CD4-positive, CD25-positive, alpha-beta regulatory T cell (primary cell): ENCODE results near the gene ZNF324. TPM values are rescaled to one million over a fixed set of nuclear protein-coding genes. Genes with fewer than 3 reads are reported as not detected.
"Not testable (repeated sequence)": the region's sequence is repeated elsewhere in the genome, so short reads cannot be mapped to it uniquely, and the experiment has no call there.

Source experiments
- ATAC-seq, 2 donors: fragments of 150-1000 bp; cut with Tn5 transposase; one replicate each; pipeline ENCODE4 v1.10.0; 2021; ENCODE audit warnings: low read depth in 2 of 2, moderate number of reproducible peaks in 2 of 2, moderate library complexity in 1 of 2
- DNase-seq, 3 donors: peaks; one replicate each; pipeline versions ENCODE4 v3.0.0 to v3.0.0-alpha.2; 2012 to 2022; ENCODE audit warnings: mixed read lengths in 1 of 3
- H3K27ac ChIP-seq: one replicate; pipeline ENCODE4 v1.7.0; 2013; ENCODE audit warnings: mild to moderate bottlenecking, low read length; ENCODE audit not compliant: insufficient read depth, poor library complexity, severe bottlenecking
- H3K27me3 ChIP-seq: one replicate; pipeline ENCODE4 v1.7.0; 2013; ENCODE audit warnings: low read length; ENCODE audit not compliant: control insufficient read depth, insufficient read depth
- H3K36me3 ChIP-seq: one replicate; pipeline ENCODE4 v1.7.0; 2013; ENCODE audit warnings: mild to moderate bottlenecking, low read length, moderate library complexity; ENCODE audit not compliant: control insufficient read depth, insufficient read depth
- H3K4me1 ChIP-seq: 2 replicates; pipeline ENCODE4 v1.7.0; 2013; ENCODE audit warnings: mild to moderate bottlenecking, low read length; ENCODE audit not compliant: insufficient read depth, control insufficient read depth, poor library complexity, severe bottlenecking
- H3K4me3 ChIP-seq: one replicate; pipeline ENCODE4 v1.7.0; 2013; ENCODE audit warnings: low read depth, mild to moderate bottlenecking, low read length, moderate library complexity
- H3K9me3 ChIP-seq, 2 experiments: 1 replicate in 1 of 2; 2 replicates in 1 of 2; pipeline ENCODE4 v1.7.0; 2013; ENCODE audit warnings: low read length in 2 of 2, mild to moderate bottlenecking in 1 of 2, moderate library complexity in 1 of 2; ENCODE audit not compliant: control insufficient read depth in 2 of 2
- H3K27ac Mint-ChIP-seq, 3 donors: one replicate each; pipeline ENCODE4 v1.8.0; 2020 to 2022; ENCODE audit warnings: mild to moderate bottlenecking in 3 of 3, mixed read lengths in 3 of 3, moderate library complexity in 2 of 3
- H3K27me3 Mint-ChIP-seq: one replicate; pipeline ENCODE4 v1.8.0; 2022; ENCODE audit warnings: mild to moderate bottlenecking, mixed read lengths
- H3K36me3 Mint-ChIP-seq: one replicate; pipeline ENCODE4 v1.8.0; 2020; ENCODE audit warnings: mixed read lengths
- H3K4me1 Mint-ChIP-seq, 4 donors: one replicate each; pipeline ENCODE4 v1.8.0; 2020 to 2022; ENCODE audit warnings: mixed read lengths in 4 of 4, mild to moderate bottlenecking in 1 of 4
- H3K4me3 Mint-ChIP-seq, 4 donors: one replicate each; pipeline ENCODE4 v1.8.0; 2020 to 2022; ENCODE audit warnings: mild to moderate bottlenecking in 4 of 4, mixed read lengths in 4 of 4, moderate library complexity in 3 of 4
- H3K9me3 Mint-ChIP-seq, 7 donors: one replicate each; pipeline ENCODE4 v1.8.0; 2020 to 2022; ENCODE audit warnings: mixed read lengths in 7 of 7, mild to moderate bottlenecking in 3 of 7, moderate library complexity in 2 of 7
- polyA plus RNA-seq, 4 donors: library from polyadenylated mRNA; unstranded; fragments of 300-500 nt; fragmentation: Illumina TruSeq; gene quantifications; one replicate each; pipeline ENCODE4 v1.2.3, GENCODE V29; 2021
- total RNA-seq: library from RNA; stranded (reverse); gene quantifications from one replicate; pipeline ENCODE4 v1.2.3, GENCODE V29; 2022

The ZNF324 gene
- 15.1 TPM for total RNA-seq
- 10 to 100 TPM in 2 of 4 donors, 1 to 10 TPM in 2; 5.3 to 12.7 (median 10.2) TPM for polyA plus RNA-seq

- Mint-ChIP-seq H3K27me3 (peaks cover 11% of the 10 kb centered on the region), H3K27ac (peak within 1 kb of the TSS; percentile 75 to 85 (median 83)), H3K9me3 (no peaks in the 10 kb centered on the region), H3K4me1 (peaks cover 0 to 26% (median 12%) of the 10 kb centered on the region in 4 donors), H3K4me3 (peak within 1 kb of the TSS; percentile 88 to 95 (median 90)), H3K36me3 (peaks cover 5% of the 10 kb centered on the region)
- peak within 1 kb of the TSS; percentile 85 for H3K27ac ChIP-seq
- ATAC-seq (peak; percentile 98), DNase-seq (peak; percentile 96 to 97 (median 97))
- peaks cover 2% of the 10 kb centered on the region for H3K27me3 ChIP-seq
- peaks cover 18% of the 10 kb centered on the region for H3K4me1 ChIP-seq
- no peaks in the 10 kb centered on the region for H3K9me3 ChIP-seq
- H3K4me3 ChIP-seq: peak within 1 kb of the TSS; percentile 71
- H3K36me3 ChIP-seq: peaks cover 7% of the 10 kb centered on the region
These were observed at the start of gene ZNF324 for GRCh38 chr19:58466760-58467589. TSS of gene ZNF324 (plus strand) at chr19:58467080. CDS start at chr19:58469186, 2,106 bp downstream.

- Mint-ChIP-seq H3K9me3 (peaks cover 0 to 39% (median 27%) of the 10 kb centered on the region in 7 donors), H3K36me3 (peaks cover 13% of the 10 kb centered on the region), H3K27me3 (no peaks in the 10 kb centered on the region), H3K4me3 (no peak overlapping the region), H3K27ac (no peak overlapping the region), H3K4me1 (no peaks in the 10 kb centered on the region)
- Histone ChIP-seq H3K4me1 (no peaks in the 10 kb centered on the region), H3K4me3 (no peak overlapping the region), H3K9me3 (peaks cover 48 to 60% of the 10 kb centered on the region in 2 experiments), H3K27ac (no peak overlapping the region), H3K36me3 (no peaks in the 10 kb centered on the region), H3K27me3 (no peaks in the 10 kb centered on the region)
- ATAC-seq: no peak
- DNase-seq: no peak
These were observed 38.3 kb upstream of the ZNF324 start for GRCh38 chr19:58428617-58429016.

- DNase-seq (no peak), ATAC-seq (no peak)
- H3K27me3 Mint-ChIP-seq: no peaks in the 10 kb centered on the region
- H3K9me3 Mint-ChIP-seq: peaks cover 0 to 46% (median 27%) of the 10 kb centered on the region in 7 donors
- H3K36me3 ChIP-seq: peaks cover 11% of the 10 kb centered on the region
- H3K36me3 Mint-ChIP-seq: peaks cover 20% of the 10 kb centered on the region
- H3K4me1 Mint-ChIP-seq: no peaks in the 10 kb centered on the region
- no peak overlapping the region for H3K27ac ChIP-seq
- no peaks in the 10 kb centered on the region for H3K4me1 ChIP-seq
- no peak overlapping the region for H3K27ac Mint-ChIP-seq
- H3K27me3 ChIP-seq: no peaks in the 10 kb centered on the region
- peaks cover 59 to 71% of the 10 kb centered on the region in 2 experiments for H3K9me3 ChIP-seq
- no peak overlapping the region for H3K4me3 Mint-ChIP-seq
- H3K4me3 ChIP-seq: no peak overlapping the region
These were observed 37.1 kb upstream of the ZNF324 start for GRCh38 chr19:58429745-58430144.

GRCh38 chr19:58434217-58434616 is 32.7 kb upstream of the ZNF324 start:
- H3K9me3 ChIP-seq: peaks cover 74 to 88% of the 10 kb centered on the region in 2 experiments
- H3K27me3 ChIP-seq: no peaks in the 10 kb centered on the region
- H3K9me3 Mint-ChIP-seq: peaks cover 0 to 80% (median 35%) of the 10 kb centered on the region in 7 donors
- DNase-seq (no peak), ATAC-seq (no peak)
- no peak overlapping the region for H3K4me3 Mint-ChIP-seq
- peaks cover 43% of the 10 kb centered on the region for H3K36me3 Mint-ChIP-seq
- no peak overlapping the region for H3K4me3 ChIP-seq
- H3K4me1 Mint-ChIP-seq: peaks cover 0 to 14% (median 4%) of the 10 kb centered on the region in 4 donors
- H3K27me3 Mint-ChIP-seq: no peaks in the 10 kb centered on the region
- peaks cover 40% of the 10 kb centered on the region for H3K36me3 ChIP-seq
- H3K27ac Mint-ChIP-seq: no peak overlapping the region
- H3K4me1 ChIP-seq: peaks cover 3% of the 10 kb centered on the region
- no peak overlapping the region for H3K27ac ChIP-seq

GRCh38 chr19:58439576-58440554 is 27.0 kb upstream of the ZNF324 start, which contains the start of gene ZNF132:
TSS of gene ZNF132 (minus strand) at chr19:58440153. CDS start at chr19:58439821, 332 bp downstream.
- ATAC-seq: peak; percentile 98
- peak; percentile 95 to 100 (median 96) for DNase-seq
- H3K27ac ChIP-seq: peak within 1 kb of the TSS; percentile 87
- Mint-ChIP-seq H3K27ac (peak within 1 kb of the TSS; percentile 92 to 98 (median 95)), H3K9me3 (peaks cover 2 to 49% (median 19%) of the 10 kb centered on the region in 7 donors), H3K36me3 (peaks cover 33% of the 10 kb centered on the region), H3K27me3 (peaks cover under 1% of the 10 kb centered on the region), H3K4me3 (peak within 1 kb of the TSS; percentile 86 to 98 (median 96)), H3K4me1 (peaks cover 5 to 35% (median 8%) of the 10 kb centered on the region in 4 donors)
- peaks cover 17% of the 10 kb centered on the region for H3K4me1 ChIP-seq
- H3K4me3 ChIP-seq: peak within 1 kb of the TSS; percentile 74
- H3K36me3 ChIP-seq: peaks cover 28% of the 10 kb centered on the region
- H3K9me3 ChIP-seq: peaks cover 28 to 32% of the 10 kb centered on the region in 2 experiments
- H3K27me3 ChIP-seq: peaks cover under 1% of the 10 kb centered on the region

GRCh38 chr19:58440556-58440955 is 26.3 kb upstream of the ZNF324 start:
- Mint-ChIP-seq H3K4me3 (peak overlapping the region; percentile 86 to 98 (median 96)), H3K9me3 (peaks cover 2 to 42% (median 16%) of the 10 kb centered on the region in 7 donors), H3K27ac (peak overlapping the region; percentile 92 to 98 (median 95)), H3K36me3 (peaks cover 28% of the 10 kb centered on the region), H3K27me3 (peaks cover 7% of the 10 kb centered on the region), H3K4me1 (peaks cover 5 to 35% (median 8%) of the 10 kb centered on the region in 4 donors)
- Histone ChIP-seq H3K9me3 (peaks cover 21 to 25% of the 10 kb centered on the region in 2 experiments), H3K27me3 (peaks cover 5% of the 10 kb centered on the region), H3K36me3 (peaks cover 21% of the 10 kb centered on the region), H3K27ac (peak overlapping the region; percentile 87), H3K4me3 (peak overlapping the region; percentile 74), H3K4me1 (peaks cover 17% of the 10 kb centered on the region)
- ATAC-seq: no peak
- DNase-seq: no peak

GRCh38 chr19:58442986-58443385 is 23.9 kb upstream of the ZNF324 start:
- H3K36me3 ChIP-seq, ATAC-seq, H3K4me3 ChIP-seq, H3K27ac ChIP-seq, H3K9me3 ChIP-seq, H3K27ac Mint-ChIP-seq, H3K4me3 Mint-ChIP-seq, H3K36me3 Mint-ChIP-seq, H3K27me3 ChIP-seq, DNase-seq: not testable (repeated sequence)
- Mint-ChIP-seq H3K4me1 (peaks cover 5 to 28% (median 6%) of the 10 kb centered on the region in 4 donors), H3K27me3 (peaks cover 15% of the 10 kb centered on the region), H3K9me3 (peaks cover 2 to 22% (median 8%) of the 10 kb centered on the region in 7 donors)
- peaks cover 17% of the 10 kb centered on the region for H3K4me1 ChIP-seq
